ENCODE results near the gene FAM20C.

FAM20C gene

GRCh38 chr7:211033-211714 is 18.8 kb downstream of the FAM20C start:
- no peak for TF ChIP-seq GATA3 (IDR thresholded peaks at IDR 0.05; ENCODE audit: low read depth, low read length)
- TF ChIP-seq GATA2 (IDR thresholded peaks at IDR 0.05; ENCODE audit: low read depth, low read length), result no peak

- TF ChIP-seq GATA2 (IDR thresholded peaks at IDR 0.05; ENCODE audit: low read depth, low read length), result no peak
- TF ChIP-seq GATA3 (IDR thresholded peaks at IDR 0.05; ENCODE audit: low read depth, low read length), result no peak
These were observed 19.3 kb downstream of the FAM20C start for GRCh38 chr7:211715-212058.

- TF ChIP-seq GATA2 (IDR thresholded peaks at IDR 0.05; ENCODE audit: low read depth, low read length), result no peak
- TF ChIP-seq GATA3 (IDR thresholded peaks at IDR 0.05; ENCODE audit: low read depth, low read length), result no peak
These were observed 20.4 kb downstream of the FAM20C start for GRCh38 chr7:212754-213153.

GRCh38 chr7:213324-213993 is 21.1 kb downstream of the FAM20C start:
- TF ChIP-seq GATA3 (IDR thresholded peaks at IDR 0.05; ENCODE audit: low read depth, low read length) (no peak), GATA2 (IDR thresholded peaks at IDR 0.05; ENCODE audit: low read depth, low read length) (no peak)

- no peak for TF ChIP-seq GATA2 (IDR thresholded peaks at IDR 0.05; ENCODE audit: low read depth, low read length)
- TF ChIP-seq GATA3 (IDR thresholded peaks at IDR 0.05; ENCODE audit: low read depth, low read length), result no peak
These were observed 22.2 kb downstream of the FAM20C start for GRCh38 chr7:214410-215212.

GRCh38 chr7:216360-217300 is 24.3 kb downstream of the FAM20C start:
- TF ChIP-seq GATA3 (IDR thresholded peaks at IDR 0.05; ENCODE audit: low read depth, low read length), result no peak
- TF ChIP-seq GATA2 (IDR thresholded peaks at IDR 0.05; ENCODE audit: low read depth, low read length), result no peak

GRCh38 chr7:217781-218180 is 25.4 kb downstream of the FAM20C start:
- TF ChIP-seq GATA3 (IDR thresholded peaks at IDR 0.05; ENCODE audit: low read depth, low read length), result no peak
- TF ChIP-seq GATA2 (IDR thresholded peaks at IDR 0.05; ENCODE audit: low read depth, low read length), result no peak

GRCh38 chr7:218316-218715 is 25.9 kb downstream of the FAM20C start:
- TF ChIP-seq GATA2 (IDR thresholded peaks at IDR 0.05; ENCODE audit: low read depth, low read length) (no peak), GATA3 (IDR thresholded peaks at IDR 0.05; ENCODE audit: low read depth, low read length) (no peak)

GRCh38 chr7:218896-219580 is 26.7 kb downstream of the FAM20C start:
- TF ChIP-seq GATA2 (IDR thresholded peaks at IDR 0.05; ENCODE audit: low read depth, low read length) (no peak), GATA3 (IDR thresholded peaks at IDR 0.05; ENCODE audit: low read depth, low read length) (no peak)

- TF ChIP-seq GATA2 (IDR thresholded peaks at IDR 0.05; ENCODE audit: low read depth, low read length) (no peak), GATA3 (IDR thresholded peaks at IDR 0.05; ENCODE audit: low read depth, low read length) (no peak)
These were observed 27.3 kb downstream of the FAM20C start for GRCh38 chr7:219581-220150.

- TF ChIP-seq GATA2 (IDR thresholded peaks at IDR 0.05; ENCODE audit: low read depth, low read length), result no peak
- TF ChIP-seq GATA3 (IDR thresholded peaks at IDR 0.05; ENCODE audit: low read depth, low read length), result no peak
These were observed 27.9 kb downstream of the FAM20C start for GRCh38 chr7:220151-220841.

GRCh38 chr7:221978-222715 is 29.8 kb downstream of the FAM20C start:
- no peak for TF ChIP-seq GATA3 (IDR thresholded peaks at IDR 0.05; ENCODE audit: low read depth, low read length)
- no peak for TF ChIP-seq GATA2 (IDR thresholded peaks at IDR 0.05; ENCODE audit: low read depth, low read length)
